ENCODE results near the gene SNUPN.

Gene SNUPN

DNA sequence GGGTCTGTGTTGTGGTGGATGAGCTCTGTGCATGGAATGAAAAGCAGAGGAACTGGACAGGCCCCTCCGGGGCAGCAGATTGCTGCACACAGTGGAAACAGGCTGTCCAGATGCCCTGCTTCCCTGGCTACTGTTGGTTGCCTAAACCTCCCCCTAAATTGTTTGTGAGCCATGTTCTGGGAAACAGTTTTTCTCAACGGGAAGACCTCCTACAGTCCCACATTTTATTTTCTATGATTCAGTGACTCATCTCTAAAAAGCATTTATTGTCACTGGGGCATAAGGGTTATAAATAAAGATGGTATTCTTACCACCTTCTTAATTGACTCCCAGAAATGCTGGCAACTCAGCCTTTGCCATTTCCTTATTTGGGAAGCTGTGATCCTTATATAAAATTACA is 26.1 kb downstream of the SNUPN start:
- Histone ChIP-seq H3K4me3 (ENCODE audit: severe bottlenecking) (no peak overlapping the region), H3K27ac (ENCODE audit: poor library complexity, severe bottlenecking) (no peak overlapping the region), H3K27me3 (ENCODE audit: insufficient read depth, poor library complexity, severe bottlenecking) (no peaks in the 10 kb centered on the region), H3K36me3 (ENCODE audit: low read depth) (peaks cover 77% of the 10 kb centered on the region), H3K4me1 (ENCODE audit: insufficient read depth, poor library complexity, severe bottlenecking) (no peaks in the 10 kb centered on the region), H3K9me3 (ENCODE audit: severe bottlenecking) (no peaks in the 10 kb centered on the region)
- ATAC-seq (ENCODE audit: low read depth), result no peak
- peak; percentile 19 for DNase-seq (ENCODE audit: low spot score)
- TF ChIP-seq, protein P1, sequence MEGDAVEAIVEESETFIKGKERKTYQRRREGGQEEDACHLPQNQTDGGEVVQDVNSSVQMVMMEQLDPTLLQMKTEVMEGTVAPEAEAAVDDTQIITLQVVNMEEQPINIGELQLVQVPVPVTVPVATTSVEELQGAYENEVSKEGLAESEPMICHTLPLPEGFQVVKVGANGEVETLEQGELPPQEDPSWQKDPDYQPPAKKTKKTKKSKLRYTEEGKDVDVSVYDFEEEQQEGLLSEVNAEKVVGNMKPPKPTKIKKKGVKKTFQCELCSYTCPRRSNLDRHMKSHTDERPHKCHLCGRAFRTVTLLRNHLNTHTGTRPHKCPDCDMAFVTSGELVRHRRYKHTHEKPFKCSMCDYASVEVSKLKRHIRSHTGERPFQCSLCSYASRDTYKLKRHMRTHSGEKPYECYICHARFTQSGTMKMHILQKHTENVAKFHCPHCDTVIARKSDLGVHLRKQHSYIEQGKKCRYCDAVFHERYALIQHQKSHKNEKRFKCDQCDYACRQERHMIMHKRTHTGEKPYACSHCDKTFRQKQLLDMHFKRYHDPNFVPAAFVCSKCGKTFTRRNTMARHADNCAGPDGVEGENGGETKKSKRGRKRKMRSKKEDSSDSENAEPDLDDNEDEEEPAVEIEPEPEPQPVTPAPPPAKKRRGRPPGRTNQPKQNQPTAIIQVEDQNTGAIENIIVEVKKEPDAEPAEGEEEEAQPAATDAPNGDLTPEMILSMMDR (IDR thresholded peaks at IDR 0.05; ENCODE audit: poor library complexity, severe bottlenecking), result no peak

- H3K27me3 ChIP-seq (ENCODE audit: insufficient read depth, poor library complexity, severe bottlenecking), result no peaks in the 10 kb centered on the region
- no peak overlapping the region for H3K27ac ChIP-seq (ENCODE audit: poor library complexity, severe bottlenecking)
- H3K4me1 ChIP-seq (ENCODE audit: insufficient read depth, poor library complexity, severe bottlenecking), result no peaks in the 10 kb centered on the region
- H3K9me3 ChIP-seq (ENCODE audit: severe bottlenecking), result no peaks in the 10 kb centered on the region
- TF ChIP-seq, protein P1 (IDR thresholded peaks at IDR 0.05; ENCODE audit: poor library complexity, severe bottlenecking), result no peak
- peaks cover 74% of the 10 kb centered on the region for H3K36me3 ChIP-seq (ENCODE audit: low read depth)
- ATAC-seq (ENCODE audit: low read depth) (no peak), DNase-seq (ENCODE audit: low spot score) (peak; percentile 45)
- H3K4me3 ChIP-seq (ENCODE audit: severe bottlenecking), result no peak overlapping the region
Observed at GRCh38 chr15:75598361-75598760, 27.2 kb downstream of the SNUPN start.

DNA sequence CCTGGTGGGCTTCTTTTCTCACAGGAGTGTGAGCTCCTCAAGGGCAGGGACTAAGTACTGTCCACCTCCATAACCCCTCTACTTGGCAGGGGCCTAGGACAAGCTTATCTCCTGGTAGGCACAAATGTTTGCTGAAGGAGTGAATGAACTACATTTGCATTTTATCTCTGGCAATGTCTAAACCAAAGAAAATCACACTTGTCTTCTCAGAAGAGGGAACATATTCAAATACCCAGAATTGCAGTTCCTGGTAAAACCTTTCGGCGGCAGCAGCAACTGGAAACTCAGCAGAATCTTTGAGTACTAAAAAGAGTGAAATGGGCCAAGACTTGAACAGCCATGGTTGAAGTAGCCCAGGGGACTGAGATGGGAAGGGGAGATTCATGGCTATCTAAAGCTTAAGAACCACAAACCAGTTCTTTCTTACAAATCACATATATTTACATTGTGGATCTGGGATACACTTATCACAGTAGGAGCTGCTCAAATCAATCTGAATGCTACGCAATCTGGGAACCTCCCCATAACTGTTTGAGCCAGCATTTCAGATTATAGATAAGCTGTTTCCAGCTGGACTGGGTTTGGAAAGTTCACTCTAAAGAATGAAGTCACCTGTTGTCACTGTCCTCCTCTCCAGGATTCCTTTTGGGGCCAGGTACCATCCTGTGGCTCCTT is 27.7 kb downstream of the SNUPN start:
- peak; percentile 11 for DNase-seq (ENCODE audit: low spot score)
- no peaks in the 10 kb centered on the region for H3K27me3 ChIP-seq (ENCODE audit: insufficient read depth, poor library complexity, severe bottlenecking)
- TF ChIP-seq, protein P1 (IDR thresholded peaks at IDR 0.05; ENCODE audit: poor library complexity, severe bottlenecking), result peak; percentile 39
- peaks cover 74% of the 10 kb centered on the region for H3K36me3 ChIP-seq (ENCODE audit: low read depth)
- ATAC-seq (ENCODE audit: low read depth), result no peak
- no peaks in the 10 kb centered on the region for H3K4me1 ChIP-seq (ENCODE audit: insufficient read depth, poor library complexity, severe bottlenecking)
- no peak overlapping the region for H3K4me3 ChIP-seq (ENCODE audit: severe bottlenecking)
- no peaks in the 10 kb centered on the region for H3K9me3 ChIP-seq (ENCODE audit: severe bottlenecking)
- H3K27ac ChIP-seq (ENCODE audit: poor library complexity, severe bottlenecking), result no peak overlapping the region

- Histone ChIP-seq H3K9me3 (ENCODE audit: severe bottlenecking) (no peaks in the 10 kb centered on the region), H3K4me3 (ENCODE audit: severe bottlenecking) (no peak overlapping the region), H3K36me3 (ENCODE audit: low read depth) (peaks cover 79% of the 10 kb centered on the region), H3K4me1 (ENCODE audit: insufficient read depth, poor library complexity, severe bottlenecking) (no peaks in the 10 kb centered on the region), H3K27ac (ENCODE audit: poor library complexity, severe bottlenecking) (no peak overlapping the region), H3K27me3 (ENCODE audit: insufficient read depth, poor library complexity, severe bottlenecking) (no peaks in the 10 kb centered on the region)
- TF ChIP-seq, protein P1 (IDR thresholded peaks at IDR 0.05; ENCODE audit: poor library complexity, severe bottlenecking), result no peak
- ATAC-seq (ENCODE audit: low read depth) (no peak), DNase-seq (ENCODE audit: low spot score) (peak; percentile 6)
Observed at GRCh38 chr15:75596703-75597345, 28.7 kb downstream of the SNUPN start.

DNA sequence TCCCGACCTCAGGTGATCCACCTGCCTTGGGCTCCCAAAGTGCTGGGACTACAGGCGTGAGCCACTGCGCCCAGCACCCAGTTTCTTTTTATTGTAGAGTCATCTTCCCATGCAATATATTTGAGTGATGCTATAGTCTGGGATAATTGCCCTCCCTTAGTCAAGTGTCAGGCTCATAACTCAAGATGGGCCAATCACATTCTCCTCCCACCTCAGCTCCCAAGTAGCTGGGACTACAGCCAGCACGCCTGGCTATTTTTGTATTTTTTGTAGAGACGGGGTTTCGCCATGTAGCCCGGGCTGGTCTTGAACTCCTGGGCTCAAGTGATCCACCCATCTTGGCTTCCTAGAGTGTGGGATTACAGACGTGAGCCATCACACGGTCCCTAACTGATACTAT is 31.2 kb downstream of the SNUPN start:
- TF ChIP-seq, protein P1 (IDR thresholded peaks at IDR 0.05; ENCODE audit: poor library complexity, severe bottlenecking), result no peak

More for the DNA sequence above, 31.2 kb downstream of the SNUPN start:
- H3K9me3 ChIP-seq (ENCODE audit: severe bottlenecking), result no peaks in the 10 kb centered on the region
- no peak overlapping the region for H3K4me3 ChIP-seq (ENCODE audit: severe bottlenecking)
- no peaks in the 10 kb centered on the region for H3K4me1 ChIP-seq (ENCODE audit: insufficient read depth, poor library complexity, severe bottlenecking)
- peaks cover 68% of the 10 kb centered on the region for H3K36me3 ChIP-seq (ENCODE audit: low read depth)
- ATAC-seq (ENCODE audit: low read depth) (no peak), DNase-seq (ENCODE audit: low spot score) (peak; percentile 11)
- H3K27ac ChIP-seq (ENCODE audit: poor library complexity, severe bottlenecking), result no peak overlapping the region
- no peaks in the 10 kb centered on the region for H3K27me3 ChIP-seq (ENCODE audit: insufficient read depth, poor library complexity, severe bottlenecking)

Data from RWPE2 (cell line).